ENCODE measurements around the gene NRP1. TPM values are rescaled to one million over a fixed set of nuclear protein-coding genes. Genes with fewer than 3 reads are reported as not detected.

NRP1 gene
- total RNA-seq, 1 donor from 2014 or later, result 100 TPM

DNA sequence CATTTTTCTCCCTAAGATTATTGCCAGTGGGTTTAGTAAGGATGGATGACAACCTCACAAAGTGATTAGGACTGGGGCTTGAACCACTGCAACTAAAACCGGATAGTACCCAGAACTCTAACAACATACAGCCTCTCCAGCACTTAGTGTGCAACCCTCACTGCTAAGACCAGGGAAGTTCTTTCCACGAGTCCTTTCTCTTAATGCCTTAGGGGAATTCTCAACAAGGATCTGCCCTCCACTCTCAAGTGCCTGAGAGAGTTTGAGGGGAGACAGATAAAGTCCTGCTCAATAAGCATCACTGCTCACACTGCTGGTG, 104.6 kb downstream of the NRP1 start:
- DNase-seq, result no peak
- peaks cover 16% of the 10 kb centered on the region for H3K36me3 Mint-ChIP-seq (ENCODE audit: unreplicated experiment)
- peak overlapping the region; percentile 62 for H3K27ac Mint-ChIP-seq (ENCODE audit: unreplicated experiment)
- H3K4me3 Mint-ChIP-seq (ENCODE audit: unreplicated experiment), result no peak overlapping the region
- TF ChIP-seq, protein P1, sequence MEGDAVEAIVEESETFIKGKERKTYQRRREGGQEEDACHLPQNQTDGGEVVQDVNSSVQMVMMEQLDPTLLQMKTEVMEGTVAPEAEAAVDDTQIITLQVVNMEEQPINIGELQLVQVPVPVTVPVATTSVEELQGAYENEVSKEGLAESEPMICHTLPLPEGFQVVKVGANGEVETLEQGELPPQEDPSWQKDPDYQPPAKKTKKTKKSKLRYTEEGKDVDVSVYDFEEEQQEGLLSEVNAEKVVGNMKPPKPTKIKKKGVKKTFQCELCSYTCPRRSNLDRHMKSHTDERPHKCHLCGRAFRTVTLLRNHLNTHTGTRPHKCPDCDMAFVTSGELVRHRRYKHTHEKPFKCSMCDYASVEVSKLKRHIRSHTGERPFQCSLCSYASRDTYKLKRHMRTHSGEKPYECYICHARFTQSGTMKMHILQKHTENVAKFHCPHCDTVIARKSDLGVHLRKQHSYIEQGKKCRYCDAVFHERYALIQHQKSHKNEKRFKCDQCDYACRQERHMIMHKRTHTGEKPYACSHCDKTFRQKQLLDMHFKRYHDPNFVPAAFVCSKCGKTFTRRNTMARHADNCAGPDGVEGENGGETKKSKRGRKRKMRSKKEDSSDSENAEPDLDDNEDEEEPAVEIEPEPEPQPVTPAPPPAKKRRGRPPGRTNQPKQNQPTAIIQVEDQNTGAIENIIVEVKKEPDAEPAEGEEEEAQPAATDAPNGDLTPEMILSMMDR (IDR thresholded peaks at IDR 0.05; ENCODE audit: partially characterized antibody, unreplicated experiment), result no peak
- H3K9me3 Mint-ChIP-seq (ENCODE audit: unreplicated experiment), result no peaks in the 10 kb centered on the region
- H3K4me1 Mint-ChIP-seq (ENCODE audit: low read depth, unreplicated experiment), result peaks cover 11% of the 10 kb centered on the region
- H3K27me3 Mint-ChIP-seq (ENCODE audit: unreplicated experiment), result no peaks in the 10 kb centered on the region

DNA sequence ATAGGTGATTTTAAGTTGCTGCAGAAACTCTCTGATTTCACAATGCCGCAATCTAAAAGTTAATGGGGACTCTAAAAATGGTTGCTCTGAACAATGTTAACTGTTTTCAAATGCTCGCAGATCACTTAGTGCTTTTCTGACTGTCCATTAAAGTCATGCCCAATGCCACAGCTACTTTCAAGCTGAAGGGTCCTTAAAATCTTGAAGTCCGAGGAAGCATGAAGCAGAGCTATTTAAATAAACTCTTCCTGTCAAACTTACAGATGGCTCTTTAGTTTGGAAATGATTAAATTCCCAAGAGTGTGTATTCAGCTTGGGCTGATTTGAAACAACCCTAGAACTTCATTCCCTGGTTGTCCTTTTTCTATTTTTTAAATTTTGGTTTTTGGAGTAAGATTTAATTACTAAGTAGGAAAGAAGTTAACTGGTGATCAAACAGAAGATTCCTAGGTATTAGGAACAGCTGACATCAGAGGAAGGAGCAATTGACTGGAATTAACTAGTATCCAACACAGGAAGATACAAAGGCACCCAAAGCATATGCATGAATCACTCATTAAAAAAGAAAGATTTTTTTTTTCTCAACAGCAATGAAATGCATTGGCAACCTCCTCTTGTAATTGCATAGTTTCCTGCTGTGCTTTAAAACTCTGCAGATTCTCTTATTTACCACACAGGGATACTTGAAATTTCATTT, 105.1 kb downstream of the NRP1 start:
- H3K9me3 Mint-ChIP-seq (ENCODE audit: unreplicated experiment), result no peaks in the 10 kb centered on the region
- peaks cover 16% of the 10 kb centered on the region for H3K36me3 Mint-ChIP-seq (ENCODE audit: unreplicated experiment)
- H3K4me3 Mint-ChIP-seq (ENCODE audit: unreplicated experiment), result no peak overlapping the region
- no peak for DNase-seq
- no peaks in the 10 kb centered on the region for H3K27me3 Mint-ChIP-seq (ENCODE audit: unreplicated experiment)
- no peak overlapping the region for H3K27ac Mint-ChIP-seq (ENCODE audit: unreplicated experiment)
- H3K4me1 Mint-ChIP-seq (ENCODE audit: low read depth, unreplicated experiment), result peaks cover 11% of the 10 kb centered on the region
- TF ChIP-seq, protein P1 (IDR thresholded peaks at IDR 0.05; ENCODE audit: partially characterized antibody, unreplicated experiment), result no peak

DNA sequence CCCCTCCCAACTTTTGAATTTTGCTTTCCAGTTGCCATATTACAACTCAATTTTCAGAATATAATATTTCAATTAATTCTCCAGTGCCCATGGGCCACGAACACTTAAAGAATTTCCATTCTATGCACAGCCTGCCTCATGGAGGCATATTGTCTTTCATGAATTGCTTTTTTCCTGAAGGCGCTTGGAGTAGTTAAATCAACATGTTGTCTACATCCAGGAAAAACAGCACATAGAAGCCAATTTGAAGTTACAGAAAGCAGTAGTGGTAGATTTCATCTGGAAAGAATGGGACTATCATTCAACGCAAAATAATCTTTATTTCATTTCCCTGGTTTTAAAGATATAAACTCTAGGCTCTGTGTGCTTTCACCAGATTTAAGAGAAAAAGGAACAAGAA, 106.0 kb downstream of the NRP1 start:
- DNase-seq, result no peak
- no peak overlapping the region for H3K4me3 Mint-ChIP-seq (ENCODE audit: unreplicated experiment)

DNA sequence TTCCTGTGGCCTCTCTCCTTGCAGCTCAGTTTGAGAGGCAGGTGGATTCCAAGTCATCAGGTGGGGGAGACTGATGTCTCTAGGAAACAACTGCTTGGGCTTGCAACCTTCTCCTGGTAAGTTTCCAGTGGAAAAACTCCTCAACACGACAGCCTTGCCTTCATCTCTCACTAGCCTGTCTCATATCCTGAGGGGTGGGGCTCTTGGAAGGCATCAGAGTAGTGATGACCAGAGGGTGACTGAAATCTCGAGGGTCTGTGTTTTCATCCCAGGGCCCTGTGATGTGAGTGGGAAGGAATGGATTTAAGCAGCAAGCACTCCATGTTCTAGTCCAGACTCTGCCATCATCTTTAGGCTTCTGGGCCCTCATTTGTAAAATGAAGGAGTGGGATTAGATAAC, 107.0 kb downstream of the NRP1 start:
- Mint-ChIP-seq H3K4me1 (ENCODE audit: low read depth, unreplicated experiment) (peaks cover 7% of the 10 kb centered on the region), H3K27me3 (ENCODE audit: unreplicated experiment) (peaks cover 2% of the 10 kb centered on the region), H3K36me3 (ENCODE audit: unreplicated experiment) (peaks cover 16% of the 10 kb centered on the region), H3K9me3 (ENCODE audit: unreplicated experiment) (no peaks in the 10 kb centered on the region), H3K27ac (ENCODE audit: unreplicated experiment) (no peak overlapping the region), H3K4me3 (ENCODE audit: unreplicated experiment) (no peak overlapping the region)
- TF ChIP-seq, protein P1 (IDR thresholded peaks at IDR 0.05; ENCODE audit: partially characterized antibody, unreplicated experiment), result no peak
- DNase-seq, result no peak

More for the DNA sequence above, 106.0 kb downstream of the NRP1 start:
- Mint-ChIP-seq H3K27ac (ENCODE audit: unreplicated experiment) (no peak overlapping the region), H3K36me3 (ENCODE audit: unreplicated experiment) (peaks cover 16% of the 10 kb centered on the region), H3K4me1 (ENCODE audit: low read depth, unreplicated experiment) (peaks cover 10% of the 10 kb centered on the region), H3K9me3 (ENCODE audit: unreplicated experiment) (no peaks in the 10 kb centered on the region), H3K27me3 (ENCODE audit: unreplicated experiment) (peaks cover 2% of the 10 kb centered on the region)
- TF ChIP-seq, protein P1 (IDR thresholded peaks at IDR 0.05; ENCODE audit: partially characterized antibody, unreplicated experiment), result no peak

DNA sequence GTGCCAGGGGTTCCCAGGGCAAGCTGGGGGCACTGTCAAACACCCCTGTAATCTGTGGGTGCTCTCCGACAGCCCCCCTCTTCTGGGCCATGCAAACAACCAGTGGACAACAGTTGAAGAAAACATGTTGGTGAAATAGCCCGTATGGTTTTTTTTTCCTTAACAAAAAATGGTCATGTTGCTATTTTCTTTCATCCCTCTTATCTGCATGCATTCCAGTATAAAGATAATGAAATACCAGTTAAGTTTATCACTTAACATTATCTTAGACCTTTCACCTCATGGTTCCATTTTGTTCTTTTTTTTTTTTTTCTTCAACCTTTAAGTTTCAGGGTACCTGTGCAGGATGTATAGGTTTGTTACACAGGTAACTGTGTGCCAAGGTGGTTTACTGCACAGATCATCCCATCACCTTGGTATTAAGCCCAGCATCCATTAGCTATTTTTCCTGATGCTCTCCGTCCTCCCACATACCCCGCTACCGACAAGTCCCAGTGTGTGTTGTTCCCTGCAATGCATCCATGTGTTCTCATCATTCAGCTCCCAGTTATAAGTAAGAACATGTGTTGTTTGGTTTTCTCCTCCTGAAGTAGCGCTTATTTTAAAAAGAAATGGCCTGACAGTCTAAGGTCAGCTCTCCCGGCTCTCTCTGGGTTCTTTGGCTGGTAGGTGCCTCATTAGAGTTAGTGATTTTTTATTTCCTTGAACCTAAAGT, 110.1 kb downstream of the NRP1 start:
- Mint-ChIP-seq H3K27me3 (ENCODE audit: unreplicated experiment) (peaks cover 2% of the 10 kb centered on the region), H3K36me3 (ENCODE audit: unreplicated experiment) (peaks cover 15% of the 10 kb centered on the region), H3K4me3 (ENCODE audit: unreplicated experiment) (no peak overlapping the region), H3K4me1 (ENCODE audit: low read depth, unreplicated experiment) (peaks cover 5% of the 10 kb centered on the region), H3K9me3 (ENCODE audit: unreplicated experiment) (no peaks in the 10 kb centered on the region), H3K27ac (ENCODE audit: unreplicated experiment) (no peak overlapping the region)
- TF ChIP-seq, protein P1 (IDR thresholded peaks at IDR 0.05; ENCODE audit: partially characterized antibody, unreplicated experiment), result no peak
- no peak for DNase-seq
